Fibroblast of lung (primary cell): ENCODE data around the gene SCN3A.

Source experiments
- EZH2 ChIP-seq: IDR thresholded peaks from 2 replicates; pipeline ENCODE4 v1.5.1; 2012; ENCODE audit warnings: low read length, control low read depth, mild to moderate bottlenecking; ENCODE audit errors: missing control alignments
- TF ChIP-seq, protein P1 (sequence below), 2 donors: IDR thresholded peaks in 1 of 2; conservative IDR thresholded peaks in 1 of 2; 1 replicate in 1 of 2; 2 replicates in 1 of 2; pipeline ENCODE4 v1.5.1; 2011 to 2012; ENCODE audit warnings: low read length in 2 of 2, control low read depth in 1 of 2, inconsistent platforms in 1 of 2, low read depth in 1 of 2, mild to moderate bottlenecking in 1 of 2

DNA sequence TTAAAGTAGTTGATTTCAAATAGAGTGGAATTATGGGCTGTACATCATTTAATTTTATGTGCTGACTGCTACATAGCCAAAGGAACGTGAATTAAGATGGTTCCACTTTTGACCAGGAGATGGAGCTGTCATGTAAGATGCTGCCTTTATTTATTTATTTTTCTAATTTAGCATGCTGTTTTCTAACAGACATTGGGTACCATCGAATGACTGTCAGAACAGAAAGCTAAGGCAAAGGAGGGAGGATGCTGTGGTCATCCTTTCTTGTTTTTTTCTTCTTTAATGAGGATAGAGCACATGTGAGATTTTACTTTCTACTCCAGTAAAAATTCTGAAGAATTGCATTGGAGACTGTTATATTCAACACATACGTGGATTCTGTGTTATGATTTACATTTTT is 35.4 kb upstream of the SCN3A start, which contains the start of gene SCN2A:
- TF ChIP-seq, protein P1, sequence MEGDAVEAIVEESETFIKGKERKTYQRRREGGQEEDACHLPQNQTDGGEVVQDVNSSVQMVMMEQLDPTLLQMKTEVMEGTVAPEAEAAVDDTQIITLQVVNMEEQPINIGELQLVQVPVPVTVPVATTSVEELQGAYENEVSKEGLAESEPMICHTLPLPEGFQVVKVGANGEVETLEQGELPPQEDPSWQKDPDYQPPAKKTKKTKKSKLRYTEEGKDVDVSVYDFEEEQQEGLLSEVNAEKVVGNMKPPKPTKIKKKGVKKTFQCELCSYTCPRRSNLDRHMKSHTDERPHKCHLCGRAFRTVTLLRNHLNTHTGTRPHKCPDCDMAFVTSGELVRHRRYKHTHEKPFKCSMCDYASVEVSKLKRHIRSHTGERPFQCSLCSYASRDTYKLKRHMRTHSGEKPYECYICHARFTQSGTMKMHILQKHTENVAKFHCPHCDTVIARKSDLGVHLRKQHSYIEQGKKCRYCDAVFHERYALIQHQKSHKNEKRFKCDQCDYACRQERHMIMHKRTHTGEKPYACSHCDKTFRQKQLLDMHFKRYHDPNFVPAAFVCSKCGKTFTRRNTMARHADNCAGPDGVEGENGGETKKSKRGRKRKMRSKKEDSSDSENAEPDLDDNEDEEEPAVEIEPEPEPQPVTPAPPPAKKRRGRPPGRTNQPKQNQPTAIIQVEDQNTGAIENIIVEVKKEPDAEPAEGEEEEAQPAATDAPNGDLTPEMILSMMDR (conservative IDR thresholded peaks at IDR 0.05 in 1 of 2, IDR thresholded peaks at IDR 0.05 in 1 of 2; ENCODE audit: low read depth in 1 of 2, low read length in 2 of 2) = peak; percentile 55 to 57
- TF ChIP-seq EZH2 = no peak
